ENCODE data around the gene LASP1NB.

The LASP1NB gene

GRCh38 chr17:38900978-38901656 lies 24.3 kb upstream of the LASP1NB start:
- H3K4me3 ChIP-seq (replicated peaks in 1 of 2; ENCODE audit: low read depth in 2 of 2, low read length in 2 of 2), result peak overlapping the region in 1 of 2 donors; percentile 7
- peak; percentile 96 to 98 for DNase-seq (ENCODE audit: low read depth in 2 of 2)
- TF ChIP-seq, protein P1, sequence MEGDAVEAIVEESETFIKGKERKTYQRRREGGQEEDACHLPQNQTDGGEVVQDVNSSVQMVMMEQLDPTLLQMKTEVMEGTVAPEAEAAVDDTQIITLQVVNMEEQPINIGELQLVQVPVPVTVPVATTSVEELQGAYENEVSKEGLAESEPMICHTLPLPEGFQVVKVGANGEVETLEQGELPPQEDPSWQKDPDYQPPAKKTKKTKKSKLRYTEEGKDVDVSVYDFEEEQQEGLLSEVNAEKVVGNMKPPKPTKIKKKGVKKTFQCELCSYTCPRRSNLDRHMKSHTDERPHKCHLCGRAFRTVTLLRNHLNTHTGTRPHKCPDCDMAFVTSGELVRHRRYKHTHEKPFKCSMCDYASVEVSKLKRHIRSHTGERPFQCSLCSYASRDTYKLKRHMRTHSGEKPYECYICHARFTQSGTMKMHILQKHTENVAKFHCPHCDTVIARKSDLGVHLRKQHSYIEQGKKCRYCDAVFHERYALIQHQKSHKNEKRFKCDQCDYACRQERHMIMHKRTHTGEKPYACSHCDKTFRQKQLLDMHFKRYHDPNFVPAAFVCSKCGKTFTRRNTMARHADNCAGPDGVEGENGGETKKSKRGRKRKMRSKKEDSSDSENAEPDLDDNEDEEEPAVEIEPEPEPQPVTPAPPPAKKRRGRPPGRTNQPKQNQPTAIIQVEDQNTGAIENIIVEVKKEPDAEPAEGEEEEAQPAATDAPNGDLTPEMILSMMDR (IDR thresholded peaks at IDR 0.05; ENCODE audit: low read depth, low read length), result no peak

- TF ChIP-seq, protein P1 (IDR thresholded peaks at IDR 0.05; ENCODE audit: low read depth, low read length), result no peak
- DNase-seq (ENCODE audit: low read depth in 2 of 2), result no peak
- H3K4me3 ChIP-seq (replicated peaks in 1 of 2; ENCODE audit: low read depth in 2 of 2, low read length in 2 of 2), result no peak overlapping the region
Observed at GRCh38 chr17:38903404-38903803, 22.0 kb upstream of the LASP1NB start.

GRCh38 chr17:38904892-38905291 lies 20.5 kb upstream of the LASP1NB start:
- TF ChIP-seq, protein P1 (IDR thresholded peaks at IDR 0.05; ENCODE audit: low read depth, low read length), result no peak

DNA sequence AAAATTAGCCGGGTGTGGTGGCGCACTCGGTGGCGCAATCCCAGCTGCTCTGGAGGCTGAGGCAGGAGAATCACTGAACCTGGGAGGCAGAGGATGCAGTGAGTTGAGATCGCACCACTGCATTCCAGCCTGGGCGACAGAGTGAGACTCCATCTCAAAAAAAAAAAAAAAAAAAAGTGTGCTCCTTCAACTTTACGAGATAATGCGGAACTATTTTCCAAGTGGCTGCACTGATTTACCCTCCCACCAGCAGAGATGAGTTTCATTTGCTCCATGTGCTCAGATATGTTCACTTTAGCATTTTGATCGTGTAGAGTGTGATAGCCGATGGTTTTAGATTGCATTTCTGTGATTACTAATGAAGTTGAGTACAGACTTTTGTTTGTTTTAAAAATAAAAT lies 20.0 kb upstream of the LASP1NB start:
- TF ChIP-seq, protein P1 (IDR thresholded peaks at IDR 0.05; ENCODE audit: low read depth, low read length), result no peak
- H3K4me3 ChIP-seq (replicated peaks in 1 of 2; ENCODE audit: low read depth in 2 of 2, low read length in 2 of 2), result no peak overlapping the region
- no peak for DNase-seq (ENCODE audit: low read depth in 2 of 2)

More at GRCh38 chr17:38904892-38905291, 20.5 kb upstream of the LASP1NB start:
- no peak overlapping the region for H3K4me3 ChIP-seq (replicated peaks in 1 of 2; ENCODE audit: low read depth in 2 of 2, low read length in 2 of 2)
- no peak for DNase-seq (ENCODE audit: low read depth in 2 of 2)

- TF ChIP-seq, protein P1 (IDR thresholded peaks at IDR 0.05; ENCODE audit: low read depth, low read length), result no peak
- peak in 1 of 2 donors; percentile 41 for DNase-seq (ENCODE audit: low read depth in 2 of 2)
- no peak overlapping the region for H3K4me3 ChIP-seq (replicated peaks in 1 of 2; ENCODE audit: low read depth in 2 of 2, low read length in 2 of 2)
Observed at GRCh38 chr17:38906460-38907228, 18.8 kb upstream of the LASP1NB start.

GRCh38 chr17:38907930-38908675 lies 17.3 kb upstream of the LASP1NB start:
- DNase-seq (ENCODE audit: low read depth in 2 of 2), result no peak
- TF ChIP-seq, protein P1 (IDR thresholded peaks at IDR 0.05; ENCODE audit: low read depth, low read length), result no peak
- H3K4me3 ChIP-seq (replicated peaks in 1 of 2; ENCODE audit: low read depth in 2 of 2, low read length in 2 of 2), result no peak overlapping the region
